A549 treated with CpdA at 1 μM for 4 hours (cell line): ENCODE data around the gene CABP1. TPM values are rescaled to one million over a fixed set of nuclear protein-coding genes. Genes with fewer than 3 reads are reported as not detected.

Source experiments
- total RNA-seq: library from RNA; stranded (reverse); fragments of 200-300 nt; extraction: Qiagen RNA extraction; gene quantifications from 5 replicates; pipeline ENCODE4 v1.2.3, GENCODE V29; 2022; ENCODE audit warnings: low read depth

CABP1 gene
- total RNA-seq: 0.14 to 0.30 TPM (median 0.29 TPM) in 4 of 5 replicates, not detected in the other

GRCh38 chr12:120639771-120640721, at the start of gene CABP1:
TSS of gene CABP1 (plus strand) at chr12:120640626. CDS start at chr12:120640686, 60 bp downstream.

GRCh38 chr12:120686690-120687577, 46.5 kb downstream of the CABP1 start, which contains the start of gene MLEC:
TSS of gene MLEC (plus strand) at chr12:120687149. CDS start at chr12:120687297, 148 bp downstream.

GRCh38 chr12:120710031-120710804, 69.8 kb downstream of the CABP1 start, which contains the start of gene UNC119B:
TSS of gene UNC119B (plus strand) at chr12:120710458. CDS start at chr12:120710475, 17 bp downstream.

Other genes with a start within 250 kb of the CABP1 start
- gene COX6A1, start 202.5 kb upstream of the CABP1 start, total RNA-seq: 629 to 874 TPM (median 817 TPM) in 5 replicates
- gene TRIAP1, start 194.2 kb upstream of the CABP1 start, total RNA-seq: 73.7 to 84.0 TPM (median 78.3 TPM) in 5 replicates
- 23.9 to 27.3 TPM (median 25.2 TPM) in 5 replicates for gene GATC, start 194.2 kb upstream of the CABP1 start, total RNA-seq
- 191 to 237 TPM (median 218 TPM) in 5 replicates for gene SRSF9, start 170.9 kb upstream of the CABP1 start, total RNA-seq
- 634 to 760 TPM (median 694 TPM) in 5 replicates for gene DYNLL1, start 144.5 kb upstream of the CABP1 start, total RNA-seq
- 26.4 to 30.7 TPM (median 28.3 TPM) in 5 replicates for gene COQ5, start 111.5 kb upstream of the CABP1 start, total RNA-seq
- gene RNF10, start 106.3 kb upstream of the CABP1 start, total RNA-seq: 96.4 to 124 TPM (median 106 TPM) in 5 replicates
- gene POP5, start 59.2 kb upstream of the CABP1 start, total RNA-seq: 51.6 to 57.9 TPM (median 55.7 TPM) in 5 replicates
- gene MLEC, start 46.5 kb downstream of the CABP1 start, total RNA-seq: 91.6 to 113 TPM (median 101 TPM) in 5 replicates
- 23.1 to 29.9 TPM (median 28.4 TPM) in 5 replicates for gene UNC119B, start 69.8 kb downstream of the CABP1 start, total RNA-seq
- 8.0 to 11.6 TPM (median 9.7 TPM) in 5 replicates for gene ACADS, start 85.2 kb downstream of the CABP1 start, total RNA-seq